ENCODE results near the gene KLHL42. TPM values are rescaled to one million over a fixed set of nuclear protein-coding genes. Genes with fewer than 3 reads are reported as not detected.

The KLHL42 gene
- total RNA-seq, 2 donors from 2014 or later = 18.1 to 23.8 TPM

DNA sequence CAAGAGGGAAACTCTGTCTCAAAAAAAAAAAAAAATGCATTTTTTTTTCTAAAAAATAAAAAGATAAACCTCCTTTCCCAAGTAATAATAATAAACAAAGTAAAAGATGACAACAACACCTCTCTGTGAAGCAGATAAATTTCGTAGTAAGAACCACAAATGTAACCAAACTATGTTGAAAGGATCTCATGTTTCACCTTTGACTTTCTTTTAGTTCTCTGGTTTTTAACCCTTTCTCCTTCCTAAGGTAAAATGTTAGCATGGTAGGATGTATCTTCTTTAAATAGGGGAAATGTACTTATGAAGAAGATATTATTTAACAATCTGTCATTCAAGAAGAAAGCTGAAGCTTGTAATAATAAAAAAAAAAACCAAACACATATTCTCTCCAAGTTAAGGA lies 1.8 kb upstream of the KLHL42 start:
- intact Hi-C loops (cut with DNase I, micrococcal nuclease) = no loop called here
- DNase-seq (no peak), ATAC-seq (no peak)

DNA sequence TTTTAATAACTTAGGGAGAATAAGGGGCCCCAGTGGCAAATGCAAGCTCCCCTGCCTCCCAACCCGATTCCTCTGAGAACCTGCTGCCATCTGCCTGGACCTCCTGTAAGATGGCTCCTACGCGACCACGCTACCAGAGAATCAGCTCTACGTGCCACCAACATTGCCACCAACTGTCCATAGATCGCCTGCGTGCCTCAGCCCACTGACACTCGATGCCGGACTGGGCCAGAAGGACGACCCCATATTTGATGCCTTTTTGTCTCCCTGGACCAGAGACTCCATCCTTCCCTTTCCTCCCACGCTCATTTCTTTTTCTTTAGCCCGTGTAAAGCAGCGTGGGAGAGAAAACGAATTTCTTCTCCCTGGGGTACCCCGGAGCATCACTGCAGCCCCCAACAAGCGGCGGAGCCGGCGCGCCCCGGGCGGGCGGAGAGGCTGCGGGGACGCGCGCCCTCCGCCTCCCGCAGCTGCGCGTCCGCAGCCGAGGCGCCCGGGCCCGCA lies 565 bp upstream of the KLHL42 start:
- intact Hi-C loops (cut with DNase I, micrococcal nuclease) = no loop called here
- ATAC-seq (no peak), DNase-seq (peak; percentile 31 to 40)

DNA sequence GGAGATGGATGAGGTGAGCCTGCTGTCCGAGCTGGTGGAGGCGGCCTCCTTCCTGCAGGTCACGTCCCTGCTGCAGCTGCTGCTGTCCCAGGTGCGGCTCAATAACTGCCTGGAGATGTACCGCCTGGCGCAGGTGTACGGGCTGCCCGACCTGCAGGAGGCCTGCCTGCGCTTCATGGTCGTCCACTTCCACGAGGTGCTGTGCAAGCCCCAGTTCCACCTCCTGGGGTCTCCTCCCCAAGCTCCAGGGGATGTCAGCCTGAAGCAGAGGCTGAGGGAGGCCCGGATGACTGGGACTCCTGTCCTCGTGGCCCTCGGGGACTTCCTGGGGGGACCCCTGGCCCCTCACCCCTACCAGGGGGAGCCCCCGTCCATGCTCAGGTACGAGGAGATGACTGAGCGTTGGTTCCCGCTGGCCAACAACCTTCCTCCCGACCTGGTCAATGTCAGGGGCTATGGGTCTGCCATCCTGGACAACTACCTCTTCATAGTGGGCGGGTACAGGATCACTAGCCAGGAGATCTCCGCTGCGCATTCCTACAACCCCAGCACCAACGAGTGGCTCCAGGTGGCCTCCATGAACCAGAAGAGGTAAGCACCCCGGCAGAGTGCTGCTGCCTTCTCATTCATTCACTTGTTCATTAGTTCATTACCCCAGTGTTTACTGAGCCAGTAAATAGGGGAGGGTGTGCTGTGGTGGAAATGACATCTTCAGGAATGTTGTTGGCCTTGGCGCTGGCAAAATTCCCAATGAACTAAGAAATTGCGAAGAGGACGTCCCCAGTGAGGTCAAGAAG lies 777 bp downstream of the KLHL42 start:
- peak; percentile 65 for ATAC-seq
- peak; percentile 27 to 49 for DNase-seq
- intact Hi-C loops (cut with DNase I, micrococcal nuclease) = no loop called here

DNA sequence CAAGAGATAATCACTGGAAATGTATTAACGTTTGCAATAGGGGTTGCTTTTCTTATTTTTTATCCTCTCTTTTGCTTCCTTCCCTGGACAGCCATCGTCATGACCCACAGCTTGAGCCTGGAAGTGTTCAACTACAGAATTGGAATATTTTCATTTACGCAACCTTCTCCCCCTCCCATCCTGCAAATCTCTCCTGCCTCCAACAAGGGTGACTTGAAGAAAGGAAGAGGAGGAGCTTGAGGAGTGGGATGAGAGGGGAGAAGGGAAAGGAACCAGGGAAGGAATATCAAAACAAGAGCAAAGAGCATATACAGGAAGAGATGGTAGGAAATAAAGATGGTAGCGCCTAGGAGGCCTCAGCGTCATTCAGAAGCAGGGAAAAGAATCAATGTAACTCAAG lies 1.6 kb downstream of the KLHL42 start:
- DNase-seq (no peak), ATAC-seq (no peak)
- intact Hi-C loops (cut with DNase I, micrococcal nuclease) = no loop called here

DNA sequence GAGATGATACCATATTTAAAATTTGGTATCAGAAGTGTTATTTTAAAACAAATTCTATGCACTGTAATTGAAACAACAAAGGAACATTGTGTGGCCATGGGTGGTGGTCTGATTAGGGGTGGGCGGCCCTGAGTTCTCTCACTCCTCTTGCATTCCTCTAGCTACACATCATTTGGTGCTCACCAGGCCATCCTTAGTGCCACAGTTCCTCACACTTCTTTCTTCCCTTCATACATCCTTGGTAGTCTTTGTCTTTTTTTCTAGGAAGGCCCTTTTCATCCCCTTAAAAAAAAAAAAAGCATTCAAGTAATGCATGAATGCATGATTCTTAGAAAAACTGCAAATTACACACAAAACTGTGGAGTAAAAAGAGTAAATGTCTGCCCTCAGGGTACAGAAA lies 2.4 kb downstream of the KLHL42 start:
- DNase-seq (no peak), ATAC-seq (no peak)
- intact Hi-C loops (cut with DNase I, micrococcal nuclease) = no loop called here

DNA sequence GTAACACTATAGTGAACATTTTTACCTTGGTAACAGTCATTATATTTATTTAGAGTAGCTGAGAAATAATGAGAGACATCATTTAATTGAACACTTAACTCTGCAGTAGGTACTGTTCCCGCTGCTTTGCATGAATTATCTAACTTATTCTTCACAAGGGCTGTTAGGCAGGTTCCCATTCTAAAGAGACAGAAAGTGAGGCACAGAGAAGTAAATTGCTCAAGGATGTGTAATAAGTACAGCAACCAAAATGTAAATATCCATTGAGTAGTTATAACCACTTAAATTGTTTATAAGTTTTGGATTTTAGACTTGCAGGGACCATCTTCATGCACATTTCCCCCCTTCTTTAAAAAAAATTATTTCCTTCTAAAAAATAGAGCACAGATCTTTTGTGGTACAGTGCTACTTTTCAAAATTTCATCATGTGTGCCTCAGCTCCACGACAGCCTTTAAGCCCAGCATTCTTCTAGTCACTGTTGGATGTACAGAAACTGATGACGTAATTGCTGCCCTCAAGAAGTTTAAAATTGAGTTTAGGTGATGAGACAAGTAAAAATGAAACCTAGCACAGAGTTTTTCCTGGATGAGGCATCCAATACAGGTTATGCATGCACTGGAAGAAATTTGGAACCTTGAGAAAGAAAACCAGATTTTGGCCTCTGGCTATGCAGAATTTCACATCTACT lies 6.0 kb downstream of the KLHL42 start:
- ATAC-seq (no peak), DNase-seq (no peak)
- intact Hi-C loops (cut with DNase I, micrococcal nuclease) = no loop called here

DNA sequence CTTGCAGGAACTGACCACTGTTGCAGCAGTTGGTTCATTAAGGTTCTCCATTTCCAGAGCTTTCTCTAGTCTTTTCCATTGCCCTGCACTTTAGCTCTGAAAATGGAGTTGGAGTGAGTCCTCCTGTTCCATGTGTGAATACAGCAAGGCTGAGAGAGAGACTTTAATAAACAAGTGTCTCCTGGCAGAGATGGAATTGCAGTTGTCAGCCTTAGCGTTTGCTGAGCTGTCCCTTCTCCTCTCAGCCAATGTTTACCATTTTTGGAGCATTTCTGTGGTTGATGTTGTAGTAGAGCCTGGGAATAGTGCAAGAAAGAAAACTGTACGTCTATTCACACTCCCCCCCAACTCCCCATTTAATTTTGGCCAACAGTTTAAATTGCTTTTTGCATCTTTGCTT lies 7.5 kb downstream of the KLHL42 start:
- intact Hi-C loops (cut with DNase I, micrococcal nuclease) = no loop called here
- no peak for ATAC-seq
- DNase-seq = no peak

DNA sequence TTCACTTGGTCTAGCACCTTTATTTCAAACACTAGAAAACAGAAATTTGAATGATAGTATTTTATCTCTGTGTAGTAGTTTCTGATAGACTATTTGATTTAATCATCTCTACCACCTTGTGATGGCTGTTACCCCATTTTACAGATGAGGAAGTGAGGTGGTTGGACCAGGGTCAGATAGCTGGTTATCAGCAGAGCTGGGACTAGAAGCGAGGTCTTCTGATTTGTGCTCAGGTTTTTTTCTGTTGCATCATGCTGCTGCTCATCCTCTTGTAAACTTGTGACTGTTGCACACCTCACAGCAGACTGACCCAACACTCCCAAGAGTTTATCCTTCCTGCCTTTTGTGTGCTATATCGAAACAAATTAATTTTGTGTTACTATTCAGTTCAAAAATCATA lies 10.1 kb downstream of the KLHL42 start:
- ATAC-seq = no peak
- intact Hi-C loops (cut with DNase I, micrococcal nuclease) = no loop called here
- DNase-seq = no peak

DNA sequence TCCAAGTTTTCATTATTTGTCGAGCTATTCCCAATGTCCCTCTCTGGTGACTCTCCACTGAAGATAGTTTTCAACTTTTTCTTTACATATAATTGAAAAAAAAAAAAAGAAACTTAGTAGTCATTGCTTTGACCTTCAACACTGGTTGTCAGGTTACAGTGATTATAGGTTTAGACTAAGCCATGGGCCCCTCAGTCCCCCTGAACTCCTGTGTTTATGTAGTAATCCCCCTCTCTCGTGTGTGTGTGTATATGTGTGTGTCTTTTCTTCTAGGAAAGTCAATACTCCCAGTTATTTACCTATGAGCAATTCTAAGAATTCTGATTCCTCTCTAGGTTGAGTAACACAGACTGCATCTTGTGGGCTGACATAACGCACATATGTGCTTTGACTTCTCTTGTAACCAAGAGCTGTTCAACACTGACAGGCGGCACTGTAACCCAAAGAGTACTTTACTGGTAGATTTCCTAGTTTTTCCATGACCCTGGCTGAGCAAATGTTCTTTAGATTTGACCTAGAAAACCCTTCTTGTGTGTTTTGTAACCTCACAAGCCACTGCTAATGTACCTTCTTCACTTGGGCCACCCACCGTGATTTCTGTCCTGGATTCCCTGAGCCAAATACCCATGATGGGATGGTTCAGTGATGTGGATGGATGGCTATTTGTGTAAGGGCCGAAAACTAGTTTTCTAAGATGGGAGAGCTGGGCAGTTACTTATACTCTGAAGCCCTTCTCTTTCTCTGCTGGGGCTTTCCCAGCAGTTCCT lies 15.0 kb downstream of the KLHL42 start:
- intact Hi-C loops (cut with DNase I, micrococcal nuclease) = no loop called here
- no peak for DNase-seq
- ATAC-seq = no peak

DNA sequence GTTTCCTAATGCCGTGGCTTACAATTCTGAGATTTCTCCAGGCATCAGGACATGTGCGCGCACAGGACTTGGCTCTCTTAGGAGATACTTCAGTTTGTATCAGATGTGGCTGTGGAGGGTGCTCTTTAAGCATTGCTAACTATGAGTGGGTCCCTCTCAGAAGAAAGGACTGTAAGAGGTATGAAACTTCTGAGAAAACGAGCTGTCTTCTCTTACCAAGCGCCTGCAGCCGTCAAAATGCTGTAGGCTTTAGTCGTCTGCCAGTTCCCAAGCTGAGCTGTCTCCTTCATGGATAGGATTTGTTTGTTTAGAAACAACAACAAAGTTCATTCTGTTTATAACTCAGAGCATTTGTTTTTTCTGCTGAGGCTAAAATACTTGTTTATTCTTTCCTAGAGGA lies 16.1 kb downstream of the KLHL42 start:
- DNase-seq = no peak
- intact Hi-C loops (cut with DNase I, micrococcal nuclease) = no loop called here
- ATAC-seq = no peak

DNA sequence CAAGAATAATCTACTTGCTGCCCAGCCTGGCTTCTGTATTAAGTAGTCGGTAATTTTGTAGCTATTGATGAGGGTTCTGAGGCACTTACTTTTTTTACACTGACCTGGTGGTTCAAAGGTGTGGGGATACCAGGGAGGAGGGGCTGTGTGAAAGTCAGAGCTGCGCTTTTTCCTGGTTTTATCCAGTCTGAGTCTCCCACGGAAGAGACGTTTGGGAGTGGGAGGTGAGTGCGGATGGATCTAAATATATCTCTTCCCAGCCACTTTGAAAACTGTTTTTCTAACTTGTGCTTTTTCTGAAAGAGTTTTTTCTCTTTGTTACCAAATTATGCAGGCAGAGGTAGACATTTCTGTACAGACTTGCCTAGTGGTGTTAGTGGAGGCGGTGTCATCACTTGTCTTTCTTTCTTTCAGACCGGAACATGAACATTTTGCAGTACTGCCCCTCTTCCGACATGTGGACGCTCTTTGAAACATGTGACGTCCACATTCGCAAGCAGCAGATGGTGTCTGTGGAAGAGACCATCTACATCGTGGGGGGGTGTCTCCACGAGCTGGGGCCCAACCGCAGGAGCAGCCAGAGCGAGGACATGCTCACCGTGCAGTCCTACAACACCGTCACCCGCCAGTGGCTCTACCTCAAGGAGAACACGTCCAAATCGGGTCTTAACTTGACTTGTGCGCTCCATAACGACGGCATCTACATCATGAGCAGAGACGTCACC lies 17.4 kb downstream of the KLHL42 start:
- no peak for ATAC-seq
- intact Hi-C loops (cut with DNase I, micrococcal nuclease) = no loop called here
- DNase-seq = no peak

DNA sequence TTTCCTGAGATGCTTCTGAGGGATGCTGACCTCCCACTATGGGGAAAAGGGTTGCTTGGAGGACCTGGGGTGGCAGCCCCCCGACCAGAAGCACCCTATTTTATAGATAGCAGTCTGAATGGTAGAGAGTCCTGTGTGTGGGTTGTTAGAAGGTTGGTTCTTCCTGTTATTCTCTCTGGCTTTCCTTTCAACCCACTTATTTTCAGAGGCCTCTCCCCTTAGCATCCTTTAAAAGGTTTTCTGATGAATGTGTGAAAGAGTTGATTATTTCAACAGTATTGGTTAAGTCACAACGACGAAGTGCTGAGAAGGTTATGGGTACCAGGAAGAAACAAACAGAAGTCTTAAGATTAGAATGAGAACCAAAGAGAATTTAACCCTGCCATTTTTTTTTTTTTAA lies 20.8 kb downstream of the KLHL42 start:
- DNase-seq (no peak), ATAC-seq (no peak)
- intact Hi-C loops (cut with DNase I, micrococcal nuclease) = no loop called here

DNA sequence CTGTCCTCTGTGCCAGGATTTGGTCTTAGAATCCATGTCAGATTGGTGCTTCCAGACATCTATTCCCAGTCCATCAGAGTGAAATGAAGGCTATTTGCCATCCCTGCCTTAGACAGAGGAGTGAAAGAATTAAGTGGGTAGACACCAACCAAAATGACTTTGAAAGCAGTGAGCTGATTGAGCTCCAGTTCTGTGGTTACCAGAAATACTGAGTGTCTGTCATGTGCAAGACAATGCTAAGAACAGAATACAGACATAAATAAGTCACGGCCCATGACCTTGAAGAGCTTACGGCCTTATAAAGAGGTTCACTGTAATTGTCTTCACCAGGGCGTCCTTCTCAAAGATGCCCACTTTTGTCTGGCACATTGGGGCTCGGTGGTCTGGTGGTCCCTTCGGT lies 21.6 kb downstream of the KLHL42 start:
- intact Hi-C loops (cut with DNase I, micrococcal nuclease) = no loop called here
- DNase-seq (no peak), ATAC-seq (no peak)

DNA sequence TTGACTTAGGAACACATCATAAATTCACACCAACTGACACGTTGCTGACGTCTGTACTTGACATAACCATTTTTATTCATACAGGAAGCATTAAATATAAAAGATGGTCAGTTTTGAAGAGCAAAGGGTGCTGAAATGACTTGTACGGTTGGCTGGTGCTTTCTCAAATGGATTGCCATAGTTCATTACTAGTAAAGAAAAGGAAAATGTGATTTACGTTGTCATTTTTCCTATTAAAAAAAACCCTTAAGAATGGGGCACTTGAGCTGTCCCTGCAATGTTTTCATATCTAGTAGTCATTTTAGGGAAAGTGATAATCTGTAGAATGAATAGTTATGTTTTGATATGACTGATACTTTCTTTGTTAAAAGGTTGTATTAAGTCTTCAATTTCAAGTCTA lies 22.5 kb downstream of the KLHL42 start:
- intact Hi-C loops (cut with DNase I, micrococcal nuclease) = no loop called here
- no peak for ATAC-seq
- no peak for DNase-seq

DNA sequence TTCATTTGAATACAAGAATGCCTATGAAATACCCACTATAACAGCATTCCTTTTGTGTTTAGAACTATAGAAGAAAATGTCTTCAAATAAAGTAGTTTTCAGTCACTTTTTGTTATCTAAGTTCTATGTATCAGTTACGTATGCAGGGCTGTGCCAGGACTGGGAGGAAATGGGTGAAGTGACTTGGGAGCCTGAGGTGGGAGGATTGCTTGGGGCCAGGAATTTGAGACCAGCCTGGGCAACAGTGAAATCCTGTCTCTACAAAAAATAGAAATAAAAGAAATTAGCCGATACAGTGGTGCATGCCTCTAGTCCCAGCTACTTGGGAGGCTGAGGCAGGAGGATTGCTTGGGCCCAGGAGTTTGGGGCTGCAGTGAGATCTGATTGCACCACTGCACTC lies 22.9 kb downstream of the KLHL42 start:
- intact Hi-C loops (cut with DNase I, micrococcal nuclease) = no loop called here
- DNase-seq (no peak), ATAC-seq (no peak)

DNA sequence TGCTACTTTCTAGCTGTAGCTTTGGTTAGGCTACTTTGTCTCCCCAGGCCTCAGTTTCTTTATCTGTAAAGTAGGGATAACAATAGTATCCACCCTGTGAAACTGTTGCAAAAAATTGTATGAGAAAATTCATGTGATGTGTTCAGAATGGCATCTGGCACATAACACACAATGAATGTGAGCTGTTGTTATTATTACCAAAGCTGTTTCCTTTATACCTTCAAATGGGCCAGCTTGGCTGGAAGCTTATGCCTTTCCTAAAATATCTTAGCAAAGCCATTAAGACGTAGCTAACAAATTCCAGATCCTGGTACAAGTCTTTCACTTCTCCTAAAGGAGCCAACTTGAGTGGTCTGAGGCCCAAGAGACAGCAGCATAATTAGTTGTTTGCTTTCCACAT lies 25.2 kb downstream of the KLHL42 start:
- intact Hi-C loops (cut with DNase I, micrococcal nuclease) = no loop called here
- ATAC-seq = no peak
- DNase-seq = no peak

DNA sequence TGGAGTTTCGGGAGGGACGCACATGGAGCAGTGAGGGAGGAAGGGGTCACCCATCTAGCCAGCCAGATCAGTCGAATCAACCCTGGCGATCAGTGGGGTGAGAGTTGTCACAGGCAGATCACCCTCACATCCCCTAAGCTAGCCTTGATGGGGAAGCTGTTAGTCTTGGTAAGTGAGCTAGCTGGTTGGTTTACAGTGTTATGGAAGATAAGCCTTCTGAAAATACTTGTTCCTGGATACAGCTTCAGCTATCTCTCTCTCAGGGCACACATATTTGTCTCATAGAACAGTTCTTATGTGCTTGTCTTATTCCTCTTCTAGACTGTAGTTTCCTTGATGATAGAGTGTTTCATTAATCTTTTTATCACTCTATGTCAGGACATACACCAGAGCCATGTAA lies 26.2 kb downstream of the KLHL42 start:
- intact Hi-C loops (cut with DNase I, micrococcal nuclease) = no loop called here
- no peak for ATAC-seq
- no peak for DNase-seq

DNA sequence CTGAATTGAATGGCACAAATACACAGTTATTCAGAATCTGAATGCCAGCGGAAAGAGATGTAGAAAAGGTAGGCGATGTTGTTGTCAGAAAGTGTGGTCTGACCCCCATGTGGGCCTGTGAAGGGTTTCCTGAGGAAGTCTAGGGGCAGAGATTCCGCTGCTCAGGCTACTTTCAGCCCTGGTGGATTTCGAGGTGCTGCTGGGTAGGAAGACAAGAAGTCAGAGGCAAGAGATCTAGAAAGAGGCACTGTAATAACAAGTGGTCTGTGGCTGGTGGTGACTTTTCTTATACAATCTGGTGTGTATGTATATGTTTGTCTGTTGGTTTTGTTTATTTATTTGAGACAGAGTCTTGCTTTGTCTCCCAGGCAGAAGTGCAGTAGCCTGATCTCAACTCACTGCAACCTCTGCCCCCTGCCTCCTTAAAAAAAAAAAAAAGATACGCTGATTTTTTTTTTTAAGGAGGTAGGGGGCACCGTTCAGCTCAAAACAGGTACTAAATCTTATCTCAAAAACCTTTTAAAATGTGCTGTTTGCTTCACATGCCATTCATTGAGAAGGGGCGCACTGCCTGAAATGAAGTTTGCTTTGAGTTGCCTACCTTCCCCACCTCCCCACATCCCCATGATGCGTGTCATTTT lies 27.1 kb downstream of the KLHL42 start:
- ATAC-seq = no peak
- intact Hi-C loops (cut with DNase I, micrococcal nuclease) = no loop called here

DNA sequence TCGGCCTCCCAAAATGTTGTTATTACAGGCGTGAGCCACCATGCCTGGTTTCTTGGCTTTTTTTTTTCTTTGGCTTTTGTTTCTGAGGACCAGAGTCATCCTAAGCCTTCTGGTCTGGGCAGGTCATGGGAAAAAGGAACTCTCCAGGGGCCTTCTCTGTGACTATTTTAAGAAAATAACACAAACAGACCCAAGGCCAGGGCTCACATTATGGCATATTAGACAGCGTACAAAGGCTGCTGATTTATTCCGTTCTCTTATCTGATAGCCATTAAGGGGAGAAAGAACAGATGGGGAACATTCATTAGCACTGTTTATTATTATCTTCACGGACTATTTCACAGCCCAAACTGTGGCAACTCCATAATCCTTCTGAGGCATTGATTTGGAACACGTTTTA lies 28.8 kb downstream of the KLHL42 start:
- intact Hi-C loops (cut with DNase I, micrococcal nuclease) = no loop called here
- ATAC-seq (no peak), DNase-seq (no peak)

More for the DNA sequence above, 27.1 kb downstream of the KLHL42 start:
- DNase-seq = no peak
